Measurements from ENCODE around the gene SYTL4. TPM values are rescaled to one million over a fixed set of nuclear protein-coding genes. Genes with fewer than 3 reads are reported as not detected.

Gene SYTL4
- total RNA-seq, 2 experiments from 2014 or later, result not detected

DNA sequence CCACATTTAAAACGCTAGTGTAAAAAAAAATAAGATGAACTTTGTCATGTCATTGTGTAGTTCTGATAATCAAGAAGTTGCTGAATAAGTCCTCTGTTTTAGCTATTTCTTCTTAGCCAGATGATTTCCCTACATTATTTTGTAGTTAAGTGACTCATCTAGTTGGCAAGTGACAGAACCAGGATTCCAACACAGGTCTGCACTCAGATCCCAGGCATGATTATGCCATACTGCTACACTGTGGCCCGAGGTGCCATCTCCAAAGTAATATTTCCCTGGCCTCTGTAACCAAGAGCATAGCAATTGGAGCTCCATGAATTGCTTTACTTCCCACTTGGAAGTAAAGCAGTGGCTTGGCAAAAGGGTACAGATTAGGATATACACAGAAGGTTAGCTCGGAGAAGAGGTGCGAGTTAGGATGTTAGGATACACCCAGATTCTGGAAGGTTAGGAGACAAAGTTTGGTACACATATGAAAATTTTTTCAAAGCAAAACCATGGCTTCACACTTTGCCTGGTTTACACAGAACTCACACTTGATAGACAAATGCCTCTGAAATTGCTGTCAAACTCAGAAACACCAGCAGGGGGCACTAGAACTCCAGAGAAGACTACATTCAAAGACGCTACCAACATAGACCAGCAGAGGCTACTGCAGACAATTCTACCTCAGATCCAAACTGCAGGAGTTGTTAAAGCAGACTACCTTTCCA is 46.5 kb downstream of the SYTL4 start:
- Mint-ChIP-seq H3K4me1 (ENCODE audit: low read depth) (peaks cover 12% of the 10 kb centered on the region), H3K27me3 (peaks cover 1% of the 10 kb centered on the region), H3K4me3 (no peak overlapping the region), H3K27ac (no peak overlapping the region), H3K36me3 (no peaks in the 10 kb centered on the region), H3K9me3 (no peaks in the 10 kb centered on the region)
- ChIA-PET POLR2A (no interaction called here), CTCF (interaction anchor here (0.6 to 4.5 kb wide), 14 partner anchors 9 to 1384 kb away, joined by 3 to 91 read pairs (median 3); no protein-coding TSS in a partner anchor)
- DNase-seq, result peak; percentile 71
- intact Hi-C loops (cut with micrococcal nuclease), result loop anchor here (1.0 to 10.0 kb wide), 2 partner anchors 83 to 519 kb away; no protein-coding TSS in a partner anchor

GRCh38 chrX:100682939-100683338 is 49.0 kb downstream of the SYTL4 start:
- no peaks in the 10 kb centered on the region for H3K9me3 Mint-ChIP-seq

GRCh38 chrX:100681599-100681998 is 50.3 kb downstream of the SYTL4 start:
- POLR2A ChIA-PET, result no interaction called here

More at GRCh38 chrX:100682939-100683338, 49.0 kb downstream of the SYTL4 start:
- ChIA-PET POLR2A (no interaction called here), CTCF (interaction anchor here (0.7 to 1.9 kb wide), 3 partner anchors 12 to 85 kb away, joined by 3 to 14 read pairs (median 3); no protein-coding TSS in a partner anchor)
- H3K4me1 Mint-ChIP-seq (ENCODE audit: low read depth), result peaks cover 12% of the 10 kb centered on the region
- no peak overlapping the region for H3K4me3 Mint-ChIP-seq
- no peak for DNase-seq
- H3K27ac Mint-ChIP-seq, result no peak overlapping the region
- peaks cover 1% of the 10 kb centered on the region for H3K27me3 Mint-ChIP-seq
- intact Hi-C loops (cut with micrococcal nuclease), result loop anchor here (10.0 kb wide), 1 partner anchor 522 kb away; no protein-coding TSS in a partner anchor
- H3K36me3 Mint-ChIP-seq, result no peaks in the 10 kb centered on the region

GRCh38 chrX:100680756-100681155 is 51.2 kb downstream of the SYTL4 start:
- intact Hi-C loops (cut with micrococcal nuclease), result loop anchor here (10.0 kb wide), 1 partner anchor 524 kb away; no protein-coding TSS in a partner anchor
- no peak overlapping the region for H3K4me3 Mint-ChIP-seq
- H3K27ac Mint-ChIP-seq, result no peak overlapping the region
- DNase-seq, result no peak
- POLR2A ChIA-PET, result no interaction called here
- H3K36me3 Mint-ChIP-seq, result no peaks in the 10 kb centered on the region
- no peaks in the 10 kb centered on the region for H3K9me3 Mint-ChIP-seq
- peaks cover 6% of the 10 kb centered on the region for H3K4me1 Mint-ChIP-seq (ENCODE audit: low read depth)
- CTCF ChIA-PET, result interaction anchor here (1.6 kb wide), 1 partner anchor 88 kb away, joined by 8 read pairs; no protein-coding TSS in a partner anchor
- H3K27me3 Mint-ChIP-seq, result no peaks in the 10 kb centered on the region

More at GRCh38 chrX:100681599-100681998, 50.3 kb downstream of the SYTL4 start:
- CTCF ChIA-PET, result interaction anchor here (1.6 kb wide), 1 partner anchor 87 kb away, joined by 8 read pairs; no protein-coding TSS in a partner anchor
- no peak for DNase-seq
- no peaks in the 10 kb centered on the region for H3K9me3 Mint-ChIP-seq
- no peaks in the 10 kb centered on the region for H3K27me3 Mint-ChIP-seq
- intact Hi-C loops (cut with micrococcal nuclease), result loop anchor here (10.0 kb wide), 1 partner anchor 523 kb away; no protein-coding TSS in a partner anchor
- no peak overlapping the region for H3K4me3 Mint-ChIP-seq
- peaks cover 6% of the 10 kb centered on the region for H3K4me1 Mint-ChIP-seq (ENCODE audit: low read depth)
- no peaks in the 10 kb centered on the region for H3K36me3 Mint-ChIP-seq
- H3K27ac Mint-ChIP-seq, result no peak overlapping the region

- Mint-ChIP-seq H3K27ac (no peak overlapping the region), H3K36me3 (no peaks in the 10 kb centered on the region), H3K4me3 (no peak overlapping the region), H3K4me1 (ENCODE audit: low read depth) (peaks cover 20% of the 10 kb centered on the region), H3K27me3 (no peaks in the 10 kb centered on the region), H3K9me3 (no peaks in the 10 kb centered on the region)
- DNase-seq, result no peak
- intact Hi-C loops (cut with micrococcal nuclease), result no loop called here
- POLR2A ChIA-PET, result no interaction called here
- CTCF ChIA-PET, result interaction anchor here (3.3 kb wide), 1 partner anchor 91 kb away, joined by 17 read pairs; no protein-coding TSS in a partner anchor
Measured at GRCh38 chrX:100677611-100678181, 54.2 kb downstream of the SYTL4 start.

- Mint-ChIP-seq H3K36me3 (no peaks in the 10 kb centered on the region), H3K27ac (no peak overlapping the region), H3K4me1 (ENCODE audit: low read depth) (peaks cover 20% of the 10 kb centered on the region), H3K27me3 (no peaks in the 10 kb centered on the region), H3K4me3 (no peak overlapping the region), H3K9me3 (no peaks in the 10 kb centered on the region)
- POLR2A ChIA-PET, result no interaction called here
- DNase-seq, result no peak
- intact Hi-C loops (cut with micrococcal nuclease), result no loop called here
- CTCF ChIA-PET, result interaction anchor here (1.3 to 3.0 kb wide), 2 partner anchors 11 to 93 kb away, joined by 4 to 16 read pairs; no protein-coding TSS in a partner anchor
Measured at GRCh38 chrX:100674705-100675104, 57.2 kb downstream of the SYTL4 start.

DNA sequence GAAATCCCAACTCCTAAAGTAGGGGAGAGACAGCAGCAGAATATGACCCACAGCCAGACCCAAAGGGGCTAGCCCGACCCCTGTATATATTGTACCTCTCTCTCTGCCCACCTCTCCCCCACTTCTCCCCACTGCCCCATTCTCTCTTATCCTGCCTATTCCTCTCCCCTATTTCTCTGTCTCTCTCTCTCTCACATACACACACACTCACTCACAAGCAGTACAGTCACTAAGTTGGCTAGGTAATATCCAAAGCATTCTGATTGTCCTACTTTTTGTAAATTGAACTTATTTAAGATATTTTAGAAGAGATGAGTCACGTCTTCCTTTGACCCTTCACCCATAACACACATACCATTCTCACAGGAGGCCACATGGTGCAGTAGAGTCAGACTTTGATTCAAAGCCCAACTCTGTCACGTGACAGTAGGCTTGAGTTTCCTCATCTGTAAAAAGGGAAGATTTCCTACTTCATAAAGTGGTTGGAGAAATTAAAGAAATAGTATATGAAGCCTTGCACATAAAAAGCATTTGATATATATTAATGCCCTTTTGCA is 58.4 kb downstream of the SYTL4 start:
- Mint-ChIP-seq H3K4me1 (ENCODE audit: low read depth) (peaks cover 20% of the 10 kb centered on the region), H3K27me3 (no peaks in the 10 kb centered on the region), H3K4me3 (no peak overlapping the region), H3K27ac (no peak overlapping the region), H3K9me3 (no peaks in the 10 kb centered on the region), H3K36me3 (no peaks in the 10 kb centered on the region)
- POLR2A ChIA-PET, result no interaction called here
- intact Hi-C loops (cut with micrococcal nuclease), result no loop called here
- CTCF ChIA-PET, result interaction anchor here (3.0 kb wide), 1 partner anchor 95 kb away, joined by 16 read pairs; no protein-coding TSS in a partner anchor
- no peak for DNase-seq

DNA sequence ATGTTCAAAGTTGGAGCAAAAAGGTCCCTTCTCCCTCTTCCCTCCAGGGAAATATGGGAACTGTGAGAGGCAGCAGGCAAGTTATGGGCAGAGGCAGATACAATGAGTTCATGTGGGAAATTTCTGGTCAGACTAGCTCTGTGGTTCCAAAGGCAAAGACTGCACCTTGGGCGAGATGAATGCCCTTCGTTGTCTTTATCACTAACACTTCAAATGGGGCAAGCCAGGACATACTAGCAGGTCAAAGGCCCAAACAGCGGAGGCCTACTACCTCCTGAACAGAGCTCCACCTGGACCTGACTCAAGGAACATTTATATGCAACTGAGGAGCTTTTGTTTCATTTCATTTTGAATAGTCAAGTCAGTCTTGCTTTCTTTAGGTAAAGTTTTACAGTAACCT is 59.0 kb downstream of the SYTL4 start:
- no peak overlapping the region for H3K27ac Mint-ChIP-seq
- intact Hi-C loops (cut with micrococcal nuclease), result no loop called here
- ChIA-PET POLR2A (no interaction called here), CTCF (interaction anchor here (1.6 to 3.0 kb wide), 2 partner anchors 18 to 95 kb away, joined by 4 to 16 read pairs; no protein-coding TSS in a partner anchor)
- no peak overlapping the region for H3K4me3 Mint-ChIP-seq
- no peaks in the 10 kb centered on the region for H3K27me3 Mint-ChIP-seq
- no peaks in the 10 kb centered on the region for H3K36me3 Mint-ChIP-seq
- no peaks in the 10 kb centered on the region for H3K9me3 Mint-ChIP-seq
- peaks cover 20% of the 10 kb centered on the region for H3K4me1 Mint-ChIP-seq (ENCODE audit: low read depth)
- no peak for DNase-seq

DNA sequence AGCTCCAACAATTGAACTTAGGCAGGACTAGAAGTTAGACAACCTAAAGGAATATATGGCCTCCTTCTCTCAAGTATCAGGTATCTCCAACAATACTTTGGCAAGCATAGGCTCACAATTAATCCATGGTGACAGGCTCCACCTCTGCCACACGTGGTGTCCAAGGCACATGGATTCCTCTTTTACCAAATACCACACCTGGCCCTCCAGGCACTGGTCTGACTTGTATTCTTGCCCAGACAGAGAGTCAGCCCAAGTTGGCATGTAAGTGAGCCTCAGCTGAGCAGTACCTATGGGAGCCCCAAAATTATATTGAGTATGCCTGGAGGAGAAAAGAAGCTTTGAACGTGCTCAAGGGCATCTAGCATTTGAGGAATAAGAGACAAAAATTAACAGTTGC is 68.3 kb downstream of the SYTL4 start:
- Mint-ChIP-seq H3K9me3 (no peaks in the 10 kb centered on the region), H3K36me3 (no peaks in the 10 kb centered on the region), H3K4me3 (no peak overlapping the region), H3K27me3 (peaks cover 3% of the 10 kb centered on the region), H3K4me1 (ENCODE audit: low read depth) (no peaks in the 10 kb centered on the region), H3K27ac (no peak overlapping the region)
- no peak for DNase-seq
- intact Hi-C loops (cut with micrococcal nuclease), result no loop called here
- POLR2A ChIA-PET, result no interaction called here
- CTCF ChIA-PET, result interaction anchor here (1.1 to 1.5 kb wide), 2 partner anchors 8 to 105 kb away, joined by 3 to 5 read pairs; no protein-coding TSS in a partner anchor

GRCh38 chrX:100662796-100663195 is 69.1 kb downstream of the SYTL4 start:
- intact Hi-C loops (cut with micrococcal nuclease), result no loop called here
- no peaks in the 10 kb centered on the region for H3K4me1 Mint-ChIP-seq (ENCODE audit: low read depth)

GRCh38 chrX:100662170-100662569 is 69.8 kb downstream of the SYTL4 start:
- no peaks in the 10 kb centered on the region for H3K27me3 Mint-ChIP-seq
- ChIA-PET CTCF (interaction anchor here (1.1 to 1.5 kb wide), 2 partner anchors 9 to 106 kb away, joined by 3 to 5 read pairs; no protein-coding TSS in a partner anchor), POLR2A (no interaction called here)
- DNase-seq, result no peak
- H3K9me3 Mint-ChIP-seq, result no peaks in the 10 kb centered on the region
- no peaks in the 10 kb centered on the region for H3K36me3 Mint-ChIP-seq
- no peak overlapping the region for H3K4me3 Mint-ChIP-seq
- H3K27ac Mint-ChIP-seq, result no peak overlapping the region
- intact Hi-C loops (cut with micrococcal nuclease), result no loop called here
- H3K4me1 Mint-ChIP-seq (ENCODE audit: low read depth), result no peaks in the 10 kb centered on the region

More at GRCh38 chrX:100662796-100663195, 69.1 kb downstream of the SYTL4 start:
- no peaks in the 10 kb centered on the region for H3K36me3 Mint-ChIP-seq
- no peak overlapping the region for H3K4me3 Mint-ChIP-seq
- POLR2A ChIA-PET, result interaction anchor here (0.6 kb wide), 1 partner anchor 8 kb away, joined by 5 read pairs; no protein-coding TSS in a partner anchor
- no peaks in the 10 kb centered on the region for H3K9me3 Mint-ChIP-seq
- H3K27ac Mint-ChIP-seq, result no peak overlapping the region
- no peak for DNase-seq
- peaks cover 2% of the 10 kb centered on the region for H3K27me3 Mint-ChIP-seq
- CTCF ChIA-PET, result interaction anchor here (1.1 to 1.5 kb wide), 2 partner anchors 9 to 106 kb away, joined by 3 to 5 read pairs; no protein-coding TSS in a partner anchor

Data from activated CD4-positive, alpha-beta memory T cell treated with anti-CD3 and anti-CD28 coated beads for 36 hours (primary cell).